ENCODE measurements around the gene CCDC7.

DNA sequence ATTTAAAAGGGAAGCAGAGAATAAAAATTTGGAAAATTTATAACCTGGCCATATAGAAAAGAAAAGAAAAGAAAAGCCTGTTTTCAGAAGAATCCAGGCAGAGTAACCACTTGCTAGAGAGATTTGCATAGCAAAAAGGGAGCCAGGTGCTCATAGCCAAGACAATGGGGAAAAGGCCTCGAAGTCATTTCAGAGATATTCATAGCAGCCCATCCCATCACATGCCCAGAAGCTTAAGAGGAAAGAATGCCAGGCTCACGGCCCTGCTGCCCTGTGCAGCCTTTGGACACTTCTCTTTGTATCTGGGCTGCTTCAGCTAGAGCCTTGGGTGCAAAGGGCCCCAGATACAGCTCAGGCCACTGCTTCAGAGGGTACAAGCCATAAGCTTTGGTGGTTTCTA, 159.8 kb downstream of the CCDC7 start:
- TF ChIP-seq, protein P1, sequence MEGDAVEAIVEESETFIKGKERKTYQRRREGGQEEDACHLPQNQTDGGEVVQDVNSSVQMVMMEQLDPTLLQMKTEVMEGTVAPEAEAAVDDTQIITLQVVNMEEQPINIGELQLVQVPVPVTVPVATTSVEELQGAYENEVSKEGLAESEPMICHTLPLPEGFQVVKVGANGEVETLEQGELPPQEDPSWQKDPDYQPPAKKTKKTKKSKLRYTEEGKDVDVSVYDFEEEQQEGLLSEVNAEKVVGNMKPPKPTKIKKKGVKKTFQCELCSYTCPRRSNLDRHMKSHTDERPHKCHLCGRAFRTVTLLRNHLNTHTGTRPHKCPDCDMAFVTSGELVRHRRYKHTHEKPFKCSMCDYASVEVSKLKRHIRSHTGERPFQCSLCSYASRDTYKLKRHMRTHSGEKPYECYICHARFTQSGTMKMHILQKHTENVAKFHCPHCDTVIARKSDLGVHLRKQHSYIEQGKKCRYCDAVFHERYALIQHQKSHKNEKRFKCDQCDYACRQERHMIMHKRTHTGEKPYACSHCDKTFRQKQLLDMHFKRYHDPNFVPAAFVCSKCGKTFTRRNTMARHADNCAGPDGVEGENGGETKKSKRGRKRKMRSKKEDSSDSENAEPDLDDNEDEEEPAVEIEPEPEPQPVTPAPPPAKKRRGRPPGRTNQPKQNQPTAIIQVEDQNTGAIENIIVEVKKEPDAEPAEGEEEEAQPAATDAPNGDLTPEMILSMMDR (IDR thresholded peaks at IDR 0.05): no peak
- TF ChIP-seq POLR2A (IDR thresholded peaks at IDR 0.05): no peak
